Measurements from ENCODE around the gene FUBP1. TPM values are rescaled to one million over a fixed set of nuclear protein-coding genes. Genes with fewer than 3 reads are reported as not detected.

Gene FUBP1
- polyA plus RNA-seq, 3 donors from 2014 or later = 22.5 to 65.6 (median 37.4) TPM

DNA sequence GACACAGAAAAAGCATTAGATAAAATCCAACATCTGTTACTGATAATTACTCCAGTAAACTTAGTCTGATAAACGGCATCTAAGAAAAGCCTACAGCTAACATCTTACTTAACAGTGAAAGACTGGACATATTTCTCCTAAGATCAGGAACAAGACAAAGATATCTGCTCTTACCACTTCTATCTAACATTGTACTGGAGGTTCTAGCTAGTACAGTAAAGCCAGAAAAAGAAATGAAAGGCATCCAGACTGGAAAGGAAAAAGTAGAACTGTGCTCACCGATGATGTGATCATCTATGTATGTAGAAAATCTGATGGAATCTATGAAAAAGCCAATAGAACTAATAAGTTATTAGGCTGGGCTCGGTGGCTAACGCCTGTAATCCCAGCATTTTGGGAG lies 68.8 kb downstream of the FUBP1 start:
- DNase-seq = no peak
- no peaks in the 10 kb centered on the region for H3K36me3 Mint-ChIP-seq
- H3K4me1 Mint-ChIP-seq = no peaks in the 10 kb centered on the region
- no peak overlapping the region for H3K4me3 Mint-ChIP-seq
- H3K27me3 Mint-ChIP-seq (ENCODE audit: low read depth in 3 of 3) = peaks cover 0 to 3% (median 3%) of the 10 kb centered on the region in 3 donors
- no peaks in the 10 kb centered on the region for H3K9me3 Mint-ChIP-seq
- no peak overlapping the region for H3K27ac Mint-ChIP-seq

DNA sequence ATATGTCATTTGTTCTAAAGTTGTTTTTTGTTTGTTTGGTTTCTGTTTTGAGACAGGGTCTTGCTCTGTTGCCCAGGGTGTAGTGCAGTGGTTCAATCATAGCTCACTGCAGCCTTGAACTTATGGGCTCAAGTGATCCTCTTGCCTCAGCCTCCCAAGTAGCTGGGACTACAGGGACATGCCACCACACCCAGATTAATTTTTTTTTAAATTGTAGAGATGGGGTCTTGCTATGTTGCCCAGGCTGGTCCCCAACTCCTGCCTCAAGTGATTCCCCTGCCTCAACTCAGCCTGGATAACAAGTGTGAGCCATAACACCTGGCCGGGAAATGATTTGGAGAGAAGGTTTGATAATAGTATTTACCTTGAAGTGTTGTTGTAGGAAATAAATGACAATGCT lies 72.2 kb downstream of the FUBP1 start:
- H3K4me3 Mint-ChIP-seq = no peak overlapping the region
- peaks cover 0 to 3% (median 3%) of the 10 kb centered on the region in 3 donors for H3K27me3 Mint-ChIP-seq (ENCODE audit: low read depth in 3 of 3)
- no peaks in the 10 kb centered on the region for H3K9me3 Mint-ChIP-seq
- no peaks in the 10 kb centered on the region for H3K36me3 Mint-ChIP-seq
- no peak for DNase-seq
- no peaks in the 10 kb centered on the region for H3K4me1 Mint-ChIP-seq
- H3K27ac Mint-ChIP-seq = no peak overlapping the region

DNA sequence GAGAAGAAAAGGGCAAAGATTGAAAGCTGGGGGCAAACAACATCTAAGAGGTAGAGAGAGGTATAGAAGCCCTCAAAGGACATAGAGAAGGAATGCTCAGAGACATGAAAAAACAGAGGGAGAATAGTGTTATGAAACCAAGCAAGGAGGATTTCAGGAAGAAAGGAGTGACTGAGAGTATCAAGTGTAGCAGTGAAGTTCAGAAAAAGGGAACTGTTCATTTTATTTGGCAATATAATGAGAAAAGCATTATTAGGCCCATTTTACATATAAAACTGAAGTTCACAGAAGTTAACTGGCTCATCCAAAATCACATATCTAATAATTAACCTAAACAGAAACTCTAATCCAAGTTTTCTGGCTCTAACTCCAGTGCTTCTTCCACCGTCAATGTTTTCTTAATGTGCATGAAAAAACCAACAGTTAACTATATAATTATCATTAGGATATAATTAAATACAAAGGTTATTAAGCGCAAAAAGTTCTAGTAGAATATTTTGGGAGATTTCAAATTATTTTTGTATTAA lies 72.8 kb downstream of the FUBP1 start:
- H3K36me3 Mint-ChIP-seq = no peaks in the 10 kb centered on the region
- peak overlapping the region in 1 of 6 donors; percentile 55 for H3K27ac Mint-ChIP-seq
- no peaks in the 10 kb centered on the region for H3K4me1 Mint-ChIP-seq
- DNase-seq = no peak
- no peaks in the 10 kb centered on the region for H3K9me3 Mint-ChIP-seq
- peaks cover 0 to 3% (median 3%) of the 10 kb centered on the region in 3 donors for H3K27me3 Mint-ChIP-seq (ENCODE audit: low read depth in 3 of 3)
- H3K4me3 Mint-ChIP-seq = no peak overlapping the region

DNA sequence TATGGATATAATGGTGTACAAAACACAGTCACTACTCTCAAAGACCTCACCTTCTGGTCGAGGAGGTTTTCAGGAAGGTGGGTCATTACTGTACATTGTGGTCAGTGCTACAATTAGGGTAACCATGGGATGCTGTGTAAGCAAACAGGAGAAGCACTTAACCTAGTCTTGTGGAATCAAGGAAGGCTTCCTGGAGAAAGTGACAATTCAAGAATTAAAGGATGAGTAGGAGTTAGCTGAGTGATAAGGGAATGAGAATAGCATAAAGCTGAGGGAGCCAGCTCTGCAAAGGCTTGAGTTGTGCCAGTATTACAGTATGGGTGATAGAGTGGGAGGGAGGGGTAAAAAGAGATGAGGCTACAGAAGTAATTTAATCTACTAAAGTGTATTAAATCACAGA lies 73.3 kb downstream of the FUBP1 start:
- peak overlapping the region in 1 of 6 donors; percentile 55 for H3K27ac Mint-ChIP-seq
- H3K27me3 Mint-ChIP-seq (ENCODE audit: low read depth in 3 of 3) = peaks cover 0 to 3% (median 3%) of the 10 kb centered on the region in 3 donors
- no peak overlapping the region for H3K4me3 Mint-ChIP-seq
- H3K9me3 Mint-ChIP-seq = no peaks in the 10 kb centered on the region
- H3K4me1 Mint-ChIP-seq = no peaks in the 10 kb centered on the region
- no peak for DNase-seq
- H3K36me3 Mint-ChIP-seq = no peaks in the 10 kb centered on the region

DNA sequence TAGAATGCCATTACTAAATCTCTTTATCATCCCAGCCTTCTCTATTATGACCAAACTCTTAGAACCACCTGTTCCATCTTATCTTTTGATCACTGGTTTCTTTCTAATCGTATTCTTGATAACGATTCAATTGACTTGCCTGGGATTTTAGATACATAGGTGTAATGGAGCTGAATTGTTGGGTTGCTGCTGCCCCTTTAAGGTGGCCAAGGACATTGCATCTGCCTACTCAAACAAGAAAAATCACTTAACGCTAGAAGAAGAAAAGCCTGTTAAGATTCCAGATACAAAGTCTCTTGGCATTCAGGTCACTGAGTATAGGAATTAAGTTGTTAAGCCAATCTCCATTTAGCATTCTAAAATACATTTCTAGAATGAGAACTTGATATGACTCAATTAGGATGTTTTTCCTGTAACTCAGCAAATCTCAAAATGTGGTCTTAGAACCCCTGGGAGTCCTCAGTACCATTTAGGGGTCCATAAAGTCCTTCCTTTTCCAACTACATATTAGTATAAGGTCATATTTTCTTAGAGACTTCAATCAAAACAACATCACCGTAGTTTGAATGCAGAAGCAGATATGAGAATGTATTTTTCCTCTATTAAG lies 78.1 kb downstream of the FUBP1 start:
- Mint-ChIP-seq H3K9me3 (peaks cover 0 to 5% (median 1%) of the 10 kb centered on the region in 6 donors), H3K4me3 (no peak overlapping the region), H3K27me3 (ENCODE audit: low read depth in 3 of 3) (no peaks in the 10 kb centered on the region), H3K4me1 (no peaks in the 10 kb centered on the region), H3K36me3 (no peaks in the 10 kb centered on the region), H3K27ac (no peak overlapping the region)
- DNase-seq = no peak

DNA sequence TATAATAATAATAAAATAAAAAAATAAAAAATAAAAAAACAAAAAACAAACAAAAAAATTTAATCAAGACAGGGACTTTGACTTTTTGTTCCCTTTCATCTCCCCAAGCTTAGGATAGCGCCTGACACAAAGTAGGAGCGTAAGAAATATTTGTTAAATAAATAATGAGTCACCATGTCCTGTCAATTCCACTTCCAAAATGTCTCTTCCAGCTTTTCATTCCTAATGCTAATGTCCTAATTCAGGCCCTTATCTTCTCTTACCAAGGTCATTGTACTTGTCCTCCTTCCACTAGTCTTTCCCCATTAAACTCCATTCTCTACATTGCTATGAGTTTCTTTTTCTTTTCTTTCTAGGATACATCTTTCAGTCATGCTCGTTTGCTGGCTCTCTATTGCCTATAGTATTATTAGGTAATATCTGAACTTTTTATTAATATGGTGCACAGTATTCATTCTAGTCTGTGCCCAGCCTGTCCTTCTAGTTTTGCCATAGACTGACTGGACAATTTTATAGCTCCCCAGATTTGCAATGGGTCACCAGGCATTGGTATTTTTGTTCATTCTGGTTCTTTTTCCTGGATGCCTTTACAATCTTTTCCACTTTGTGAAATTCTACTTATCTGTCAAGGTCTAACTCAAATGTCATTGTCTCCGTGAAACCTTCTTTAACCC lies 79.1 kb downstream of the FUBP1 start:
- Mint-ChIP-seq H3K36me3 (no peaks in the 10 kb centered on the region), H3K4me3 (no peak overlapping the region), H3K27me3 (ENCODE audit: low read depth in 3 of 3) (no peaks in the 10 kb centered on the region), H3K4me1 (no peaks in the 10 kb centered on the region), H3K27ac (no peak overlapping the region), H3K9me3 (peaks cover 0 to 5% (median 1%) of the 10 kb centered on the region in 6 donors)
- no peak for DNase-seq

Other genes with a start within 250 kb of the FUBP1 start
- 10 to 100 TPM; 33.1 to 45.0 (median 33.8) TPM for gene USP33, start 219.2 kb downstream of the FUBP1 start, polyA plus RNA-seq
- 1 to 10 TPM; 5.3 to 7.7 (median 7.1) TPM for gene MIGA1, start 199.4 kb downstream of the FUBP1 start, polyA plus RNA-seq
- gene NEXN, start 90.4 kb downstream of the FUBP1 start, polyA plus RNA-seq = 1 to 10 TPM in 2 of 3 donors, under 1 TPM in 1; 0.89 to 3.0 (median 2.6) TPM
- gene DNAJB4, start 25.9 kb upstream of the FUBP1 start, polyA plus RNA-seq = 1 to 10 TPM; 3.9 to 9.0 (median 5.0) TPM
- gene GIPC2, start 66.9 kb upstream of the FUBP1 start, polyA plus RNA-seq = under 1 TPM in 1 of 3 donors, not detected in 2; 0.12 TPM

All from immature natural killer cell (primary cell).